ENCODE measurements around the gene ATP10A. TPM values are rescaled to one million over a fixed set of nuclear protein-coding genes. Genes with fewer than 3 reads are reported as not detected.

The ATP10A gene
- total and polyA plus RNA-seq, 9 of the 15 experiments (the other 6 are each of a cell fraction or from before 2014, with no cell fraction given), result 0.09 TPM; not detected in 8

GRCh38 chr15:25780479-25781255, 82.5 kb downstream of the ATP10A start (continued):
- TF ChIP-seq, protein P1, sequence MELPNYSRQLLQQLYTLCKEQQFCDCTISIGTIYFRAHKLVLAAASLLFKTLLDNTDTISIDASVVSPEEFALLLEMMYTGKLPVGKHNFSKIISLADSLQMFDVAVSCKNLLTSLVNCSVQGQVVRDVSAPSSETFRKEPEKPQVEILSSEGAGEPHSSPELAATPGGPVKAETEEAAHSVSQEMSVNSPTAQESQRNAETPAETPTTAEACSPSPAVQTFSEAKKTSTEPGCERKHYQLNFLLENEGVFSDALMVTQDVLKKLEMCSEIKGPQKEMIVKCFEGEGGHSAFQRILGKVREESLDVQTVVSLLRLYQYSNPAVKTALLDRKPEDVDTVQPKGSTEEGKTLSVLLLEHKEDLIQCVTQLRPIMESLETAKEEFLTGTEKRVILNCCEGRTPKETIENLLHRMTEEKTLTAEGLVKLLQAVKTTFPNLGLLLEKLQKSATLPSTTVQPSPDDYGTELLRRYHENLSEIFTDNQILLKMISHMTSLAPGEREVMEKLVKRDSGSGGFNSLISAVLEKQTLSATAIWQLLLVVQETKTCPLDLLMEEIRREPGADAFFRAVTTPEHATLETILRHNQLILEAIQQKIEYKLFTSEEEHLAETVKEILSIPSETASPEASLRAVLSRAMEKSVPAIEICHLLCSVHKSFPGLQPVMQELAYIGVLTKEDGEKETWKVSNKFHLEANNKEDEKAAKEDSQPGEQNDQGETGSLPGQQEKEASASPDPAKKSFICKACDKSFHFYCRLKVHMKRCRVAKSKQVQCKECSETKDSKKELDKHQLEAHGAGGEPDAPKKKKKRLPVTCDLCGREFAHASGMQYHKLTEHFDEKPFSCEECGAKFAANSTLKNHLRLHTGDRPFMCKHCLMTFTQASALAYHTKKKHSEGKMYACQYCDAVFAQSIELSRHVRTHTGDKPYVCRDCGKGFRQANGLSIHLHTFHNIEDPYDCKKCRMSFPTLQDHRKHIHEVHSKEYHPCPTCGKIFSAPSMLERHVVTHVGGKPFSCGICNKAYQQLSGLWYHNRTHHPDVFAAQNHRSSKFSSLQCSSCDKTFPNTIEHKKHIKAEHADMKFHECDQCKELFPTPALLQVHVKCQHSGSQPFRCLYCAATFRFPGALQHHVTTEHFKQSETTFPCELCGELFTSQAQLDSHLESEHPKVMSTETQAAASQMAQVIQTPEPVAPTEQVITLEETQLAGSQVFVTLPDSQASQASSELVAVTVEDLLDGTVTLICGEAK (IDR thresholded peaks at IDR 0.05), result no peak
- TF ChIP-seq, protein P1 (CRISPR knock-in tag; IDR thresholded peaks at IDR 0.05), result no peak
- TF ChIP-seq ZNF696 (CRISPR knock-in tag; conservative IDR thresholded peaks at IDR 0.05) (no peak), SNRNP70 (optimal IDR thresholded peaks at IDR 0.05; ENCODE audit: low read depth, low read length) (no peak), CAMTA2 (CRISPR knock-in tag; conservative IDR thresholded peaks at IDR 0.05) (no peak)
